ENCODE measurements around the gene MORN1. TPM values are rescaled to one million over a fixed set of nuclear protein-coding genes. Genes with fewer than 3 reads are reported as not detected.

MORN1 gene
- polyA plus RNA-seq, 1 experiment: 3.7 TPM

GRCh38 chr1:2433196-2433595 is 41.8 kb upstream of the MORN1 start:
- Histone ChIP-seq H3K27me3 (ENCODE audit: control insufficient read depth, insufficient read depth, low read length) (peaks cover 16% of the 10 kb centered on the region), H3K4me3 (ENCODE audit: low read depth, low read length) (no peak overlapping the region), H3K36me3 (ENCODE audit: control insufficient read depth, insufficient read depth, low read length) (no peaks in the 10 kb centered on the region)
- ChIA-PET CTCF (interaction anchor here (0.7 to 2.5 kb wide), 2 partner anchors 18 to 114 kb away, joined by 3 to 6 read pairs; no protein-coding TSS in a partner anchor), POLR2A (no interaction called here)
- no peak for TF ChIP-seq CTCF (IDR thresholded peaks at IDR 0.05; ENCODE audit: insufficient read depth, low read depth, low read length)
- DNase-seq (ENCODE audit: low read depth): no peak

- Histone ChIP-seq H3K27me3 (ENCODE audit: control insufficient read depth, insufficient read depth, low read length) (peaks cover 16% of the 10 kb centered on the region), H3K4me3 (ENCODE audit: low read depth, low read length) (no peak overlapping the region), H3K36me3 (ENCODE audit: control insufficient read depth, insufficient read depth, low read length) (no peaks in the 10 kb centered on the region)
- ChIA-PET CTCF (interaction anchor here (0.5 to 2.5 kb wide), 3 partner anchors 18 to 969 kb away, joined by 3 to 6 read pairs (median 4); no protein-coding TSS in a partner anchor), POLR2A (no interaction called here)
- DNase-seq (ENCODE audit: low read depth): no peak
- TF ChIP-seq CTCF (IDR thresholded peaks at IDR 0.05; ENCODE audit: insufficient read depth, low read depth, low read length): no peak
Observed at GRCh38 chr1:2432441-2432844, 41.1 kb upstream of the MORN1 start.

- no peak for TF ChIP-seq CTCF (IDR thresholded peaks at IDR 0.05; ENCODE audit: insufficient read depth, low read depth, low read length)
- POLR2A ChIA-PET: no interaction called here
- no peak overlapping the region for H3K4me3 ChIP-seq (ENCODE audit: low read depth, low read length)
- DNase-seq (ENCODE audit: low read depth): no peak
- H3K36me3 ChIP-seq (ENCODE audit: control insufficient read depth, insufficient read depth, low read length): no peaks in the 10 kb centered on the region
- CTCF ChIA-PET: interaction anchor here (1.7 to 2.5 kb wide), 2 partner anchors 17 to 116 kb away, joined by 5 to 6 read pairs; no protein-coding TSS in a partner anchor
- peaks cover 16% of the 10 kb centered on the region for H3K27me3 ChIP-seq (ENCODE audit: control insufficient read depth, insufficient read depth, low read length)
Observed at GRCh38 chr1:2431518-2431917, 40.2 kb upstream of the MORN1 start.

- ChIA-PET CTCF (interaction anchor here (1.7 to 2.5 kb wide), 3 partner anchors 11 to 116 kb away, joined by 4 to 6 read pairs (median 5); no protein-coding TSS in a partner anchor), POLR2A (no interaction called here)
- H3K4me3 ChIP-seq (ENCODE audit: low read depth, low read length): no peak overlapping the region
- no peak for DNase-seq (ENCODE audit: low read depth)
- no peak for TF ChIP-seq CTCF (IDR thresholded peaks at IDR 0.05; ENCODE audit: insufficient read depth, low read depth, low read length)
- H3K36me3 ChIP-seq (ENCODE audit: control insufficient read depth, insufficient read depth, low read length): no peaks in the 10 kb centered on the region
- peaks cover 16% of the 10 kb centered on the region for H3K27me3 ChIP-seq (ENCODE audit: control insufficient read depth, insufficient read depth, low read length)
Observed at GRCh38 chr1:2431103-2431502, 39.7 kb upstream of the MORN1 start.

- H3K36me3 ChIP-seq (ENCODE audit: control insufficient read depth, insufficient read depth, low read length): no peaks in the 10 kb centered on the region
- no peak for DNase-seq (ENCODE audit: low read depth)
- no peak overlapping the region for H3K4me3 ChIP-seq (ENCODE audit: low read depth, low read length)
- POLR2A ChIA-PET: no interaction called here
- CTCF ChIA-PET: interaction anchor here (0.6 to 1.8 kb wide), 3 partner anchors 10 to 849 kb away, joined by 3 to 5 read pairs (median 4); no protein-coding TSS in a partner anchor
- no peak for TF ChIP-seq CTCF (IDR thresholded peaks at IDR 0.05; ENCODE audit: insufficient read depth, low read depth, low read length)
- peaks cover 14% of the 10 kb centered on the region for H3K27me3 ChIP-seq (ENCODE audit: control insufficient read depth, insufficient read depth, low read length)
Observed at GRCh38 chr1:2430592-2430973, 39.2 kb upstream of the MORN1 start.
